ENCODE measurements around the gene VPS11.

VPS11 gene

GRCh38 chr11:119130662-119131061, 63.0 kb downstream of the VPS11 start:
- no peak for DNase-seq (ENCODE audit: low read depth)
- TF ChIP-seq MAX (IDR thresholded peaks at IDR 0.05; ENCODE audit: low read depth, low read length) (no peak), CTCF (IDR thresholded peaks at IDR 0.05; ENCODE audit: low read depth, low read length) (no peak), MYC (IDR thresholded peaks at IDR 0.05; ENCODE audit: low read depth, low read length) (no peak), POLR2A (IDR thresholded peaks at IDR 0.05; ENCODE audit: extremely low read depth, insufficient read length) (no peak)
- H3K4me3 ChIP-seq (ENCODE audit: low read depth, low read length): no peak overlapping the region

Data from NB4 (cell line).